Myocyte (in vitro differentiated cells): ENCODE results near the gene WDHD1. TPM values are rescaled to one million over a fixed set of nuclear protein-coding genes. Genes with fewer than 3 reads are reported as not detected.
A peak's percentile ranks its signal among the peaks of the same experiment; 100 is the strongest.
"Not testable (repeated sequence)": the region's sequence is repeated elsewhere in the genome, so short reads cannot be mapped to it uniquely, and the experiment has no call there.

ENCODE experiments used
- DNase-seq: peaks from one replicate; pipeline ENCODE4 v3.0.0-alpha.2; 2012; ENCODE audit warnings: low read depth
- total RNA-seq: library from RNA; depleted of rRNA; stranded (reverse); fragments of >200 nt; gene quantifications from 2 replicates; pipeline ENCODE4 v1.2.3, GENCODE V29; 2014

Gene WDHD1
- total RNA-seq, 1 donor from 2014 or later, result 5.3 TPM

DNA sequence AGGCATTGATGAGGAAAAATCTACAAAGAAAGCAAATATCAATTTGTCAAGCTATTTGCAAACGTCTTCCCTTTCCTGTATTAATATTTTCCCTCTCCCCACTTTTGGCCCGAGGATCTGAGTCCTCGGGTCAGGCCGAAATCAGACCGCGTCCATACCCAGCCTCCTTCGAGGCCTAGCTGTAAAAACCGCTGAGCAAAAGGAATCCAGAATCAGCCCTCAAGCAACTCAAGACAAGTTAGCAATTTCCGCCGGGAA is 24.2 kb upstream of the WDHD1 start:
- DNase-seq, result no peak

DNA sequence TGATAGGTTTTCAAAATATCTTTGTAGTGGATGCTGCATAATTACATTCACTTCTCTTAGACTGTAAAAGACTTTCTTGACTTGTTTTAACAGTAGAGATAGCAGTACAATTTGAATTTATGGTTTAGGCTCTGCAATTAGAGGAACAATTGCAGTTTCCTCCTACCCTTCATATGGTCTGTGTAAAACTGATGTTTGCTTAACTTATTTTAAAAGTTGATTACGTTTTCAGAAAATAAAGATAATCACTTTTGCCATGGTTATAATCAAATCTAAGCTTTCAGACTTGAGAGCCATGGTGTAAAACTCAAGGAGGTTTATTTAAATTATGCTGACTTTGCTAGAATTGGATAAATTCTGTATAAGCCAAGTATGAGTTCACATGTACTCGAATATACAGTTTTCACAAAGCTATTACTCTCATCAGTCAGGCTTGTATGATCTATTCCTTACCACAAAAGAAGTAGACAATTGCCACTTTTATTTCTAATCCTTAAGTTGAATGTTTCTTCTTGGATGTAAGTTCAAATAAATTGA is 22.1 kb upstream of the WDHD1 start:
- DNase-seq, result no peak

DNA sequence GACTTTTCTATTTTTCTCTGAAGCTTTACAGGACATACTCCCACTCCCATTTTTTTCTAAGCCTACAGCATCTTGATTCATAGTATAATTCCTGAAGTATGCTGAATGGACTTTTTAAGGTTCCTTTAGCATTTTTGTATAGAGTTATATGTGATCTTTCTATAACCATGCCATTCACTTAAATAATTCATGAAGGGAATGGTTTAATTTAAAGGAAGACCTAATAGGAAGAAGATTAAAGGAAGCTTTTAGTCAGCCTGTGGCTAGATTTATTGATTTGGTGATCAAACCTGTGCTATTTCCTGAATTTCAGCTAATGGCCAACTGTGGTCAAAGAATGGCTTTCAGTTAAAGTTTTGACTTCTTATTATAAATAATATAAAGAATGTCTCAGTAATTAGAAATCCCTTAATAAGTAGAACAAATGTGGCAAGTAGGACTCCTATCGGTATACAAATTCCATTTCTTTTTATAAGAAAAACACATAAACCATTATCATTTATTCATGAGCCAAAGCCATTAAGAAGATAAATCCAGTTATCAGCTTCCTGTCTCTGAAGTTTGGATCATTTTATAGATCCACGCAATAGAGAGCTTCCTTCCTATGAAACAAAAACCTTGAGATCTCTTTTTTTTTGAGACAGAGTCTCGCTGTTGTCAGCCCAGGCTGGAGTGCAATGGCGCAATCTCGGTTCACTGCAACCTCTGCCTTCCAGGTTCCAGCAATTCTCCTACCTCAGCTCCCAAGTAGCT is 20.6 kb upstream of the WDHD1 start:
- no peak for DNase-seq

DNA sequence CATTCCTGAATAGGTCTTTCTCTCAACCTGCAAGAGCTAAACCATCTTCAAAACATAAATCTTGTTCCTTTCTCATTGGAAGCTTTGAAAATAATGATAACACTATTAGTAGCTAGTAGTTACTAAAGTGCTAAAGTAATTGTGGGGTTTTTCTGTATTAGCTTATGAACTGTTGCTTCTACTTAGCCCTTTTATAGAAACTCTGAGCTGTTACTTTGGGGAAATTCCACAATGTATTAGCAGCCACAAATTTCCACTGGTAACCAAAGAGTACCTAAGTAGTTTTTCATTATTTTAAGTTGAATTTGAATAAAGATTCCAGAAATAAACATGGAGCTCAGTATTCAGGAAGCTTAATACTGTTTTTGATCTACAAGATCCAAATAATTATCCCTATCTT is 18.2 kb upstream of the WDHD1 start:
- no peak for DNase-seq

DNA sequence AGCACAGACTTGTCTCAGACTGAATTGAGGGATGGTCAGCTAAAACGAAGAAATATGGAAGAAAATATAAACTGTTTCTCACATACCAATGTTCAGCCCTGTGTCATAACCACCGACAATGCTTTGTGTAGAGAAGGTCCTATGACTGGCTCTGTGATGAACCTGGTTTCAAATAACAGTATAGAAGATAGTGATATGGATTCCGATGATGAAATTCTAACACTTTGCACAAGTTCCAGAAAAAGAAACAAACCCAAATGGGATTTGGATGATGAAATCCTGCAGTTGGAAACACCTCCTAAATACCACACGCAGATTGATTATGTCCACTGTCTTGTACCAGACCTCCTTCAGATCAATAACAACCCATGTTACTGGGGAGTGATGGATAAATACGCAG is 16.6 kb upstream of the WDHD1 start:
- DNase-seq, result no peak

DNA sequence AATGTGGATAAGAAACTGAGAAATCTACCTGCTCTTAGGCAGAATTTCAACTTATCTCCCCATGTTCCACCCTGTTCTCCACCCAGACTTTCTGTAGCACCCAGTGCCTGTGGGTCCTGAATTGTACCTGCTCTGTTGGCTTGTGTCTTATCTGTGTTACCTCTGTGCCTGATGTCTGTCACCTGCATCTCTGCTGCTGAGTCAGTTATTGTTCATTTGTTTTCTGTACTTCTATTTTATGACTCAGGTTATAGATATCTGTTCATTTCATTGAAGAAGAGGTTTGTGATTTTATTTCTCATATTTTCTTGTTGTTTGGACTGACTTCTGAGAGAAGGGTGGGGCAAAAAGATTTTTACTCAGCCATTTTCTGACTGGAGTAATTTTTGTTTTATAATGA is 11.8 kb upstream of the WDHD1 start:
- no peak for DNase-seq

DNA sequence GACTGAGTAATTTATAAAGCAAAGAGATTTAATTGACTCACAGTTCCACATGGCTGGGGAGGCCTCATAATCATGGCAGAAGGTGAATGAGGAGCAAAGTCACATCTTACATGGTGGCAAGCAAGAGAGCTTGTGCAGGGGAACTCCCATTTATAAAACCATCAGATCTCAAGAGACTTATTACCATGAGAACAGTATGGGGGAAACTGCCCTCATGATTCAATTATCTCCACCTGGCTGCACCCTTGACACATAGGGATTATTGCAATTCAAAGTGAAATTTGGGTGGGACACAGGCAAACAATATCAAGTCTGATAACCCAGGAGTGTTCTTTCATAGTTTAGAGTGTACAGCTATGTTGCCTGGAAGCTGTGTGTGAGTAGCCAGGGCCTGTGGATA is 11.1 kb upstream of the WDHD1 start:
- DNase-seq, result not testable (repeated sequence)

DNA sequence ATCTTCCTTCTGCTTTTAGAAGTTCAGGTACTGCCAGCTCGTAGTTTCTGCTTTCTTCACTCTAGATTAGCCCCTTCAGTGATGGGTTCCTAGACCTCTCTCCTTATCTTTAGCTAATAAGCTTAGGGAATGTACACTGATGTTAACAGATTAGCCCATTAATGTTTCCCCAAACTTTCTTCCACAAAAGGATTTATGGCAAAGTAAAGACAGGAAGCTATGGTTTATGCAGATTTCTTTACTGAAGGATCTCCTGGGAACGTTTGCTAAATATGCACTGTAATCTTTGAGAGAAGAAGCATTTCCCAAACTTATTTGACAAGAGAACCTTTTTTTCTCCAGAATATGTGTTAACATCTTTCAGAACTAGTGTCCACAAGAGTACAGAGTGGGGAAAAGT is 4.3 kb upstream of the WDHD1 start:
- no peak for DNase-seq

DNA sequence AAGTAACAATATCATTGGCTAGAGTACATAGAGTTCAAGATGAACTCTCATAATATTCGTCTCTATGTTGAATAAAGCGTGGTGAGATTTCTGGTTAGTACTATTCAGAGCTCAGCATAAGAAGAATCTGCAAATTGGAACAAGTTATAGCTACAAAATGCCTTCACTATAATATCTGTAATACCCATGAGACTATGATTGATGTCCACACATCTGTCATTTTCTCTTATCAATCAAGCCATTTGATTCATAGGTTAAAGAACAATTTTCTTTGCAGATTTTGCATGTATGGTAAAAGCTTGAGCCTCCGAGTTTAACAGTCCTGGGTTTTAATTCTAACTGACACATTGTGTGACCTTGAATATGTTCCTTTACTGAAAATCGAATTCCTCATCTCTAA is 1.6 kb upstream of the WDHD1 start:
- no peak for DNase-seq

DNA sequence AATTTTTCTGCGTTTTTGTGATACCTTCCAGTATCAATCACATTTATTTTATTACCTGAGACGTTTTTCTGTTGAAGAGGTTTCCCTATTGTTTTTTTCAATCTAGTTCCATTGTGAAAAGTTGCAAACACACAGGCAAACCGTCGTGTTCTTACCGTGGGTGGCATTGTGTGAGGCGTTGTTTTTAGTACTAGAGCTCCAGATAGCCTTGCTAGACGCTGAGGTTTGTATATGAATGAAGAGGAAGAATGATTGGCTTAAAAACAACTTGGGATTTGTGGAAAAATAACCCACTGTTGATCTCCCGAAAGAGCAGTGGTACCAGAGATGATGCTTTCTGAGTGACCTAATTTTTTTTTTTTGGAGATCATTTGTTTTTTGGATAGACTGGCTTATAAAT is 1.2 kb upstream of the WDHD1 start:
- peak; percentile 5 for DNase-seq

DNA sequence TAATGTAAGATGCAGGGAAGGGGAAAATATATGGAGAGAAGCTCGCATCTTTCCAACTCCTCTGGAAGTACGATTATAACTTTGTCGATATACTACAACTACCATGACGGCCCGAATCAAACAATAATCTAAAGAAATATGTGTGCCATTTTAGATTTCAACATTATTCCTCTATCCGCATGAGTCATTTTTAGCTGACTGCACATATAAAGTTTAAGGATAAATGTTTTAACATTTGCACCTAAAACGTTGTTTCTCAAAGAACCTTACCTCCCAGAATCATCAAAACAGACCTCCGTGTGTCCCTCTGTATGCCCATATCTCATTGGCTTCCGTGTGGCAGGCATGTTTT is 482 bp downstream of the WDHD1 start:
- DNase-seq, result no peak

DNA sequence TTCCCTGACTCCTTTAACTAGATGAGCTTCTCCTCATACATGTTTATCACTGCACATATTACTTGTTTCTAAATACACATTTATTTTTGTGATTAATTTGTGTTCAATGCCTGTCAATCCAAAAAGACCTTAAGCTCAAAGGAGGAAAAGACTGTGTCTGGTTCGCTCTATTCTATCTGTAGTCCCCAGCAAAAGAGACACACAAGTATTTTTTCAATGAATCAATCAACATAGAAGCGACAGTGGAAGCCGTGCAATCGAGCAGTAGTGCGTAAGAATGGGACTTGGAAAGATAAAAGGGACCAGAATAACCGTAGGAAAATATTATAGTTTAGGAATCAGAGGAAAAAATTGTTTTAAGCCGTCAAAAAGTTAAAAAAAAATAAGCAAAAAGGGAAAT is 951 bp downstream of the WDHD1 start:
- DNase-seq, result no peak

DNA sequence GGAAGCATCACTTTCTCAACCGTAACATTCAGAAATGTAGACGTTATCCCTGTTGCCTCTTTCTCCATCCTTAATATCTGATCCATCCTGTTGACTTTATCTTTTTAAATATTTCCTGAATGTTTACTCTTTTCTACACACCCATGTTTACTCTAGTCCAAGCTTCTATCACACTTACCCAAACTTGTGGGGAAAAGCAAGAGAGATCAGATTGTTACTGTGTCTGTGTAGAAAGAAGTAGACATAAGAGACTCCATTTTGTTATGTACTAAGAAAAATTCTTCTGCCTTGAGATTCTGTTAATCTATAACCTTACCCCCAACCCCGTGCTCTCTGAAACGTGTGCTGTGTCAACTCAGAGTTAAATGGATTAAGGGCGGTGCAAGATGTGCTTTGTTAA is 2.5 kb downstream of the WDHD1 start:
- not testable (repeated sequence) for DNase-seq

DNA sequence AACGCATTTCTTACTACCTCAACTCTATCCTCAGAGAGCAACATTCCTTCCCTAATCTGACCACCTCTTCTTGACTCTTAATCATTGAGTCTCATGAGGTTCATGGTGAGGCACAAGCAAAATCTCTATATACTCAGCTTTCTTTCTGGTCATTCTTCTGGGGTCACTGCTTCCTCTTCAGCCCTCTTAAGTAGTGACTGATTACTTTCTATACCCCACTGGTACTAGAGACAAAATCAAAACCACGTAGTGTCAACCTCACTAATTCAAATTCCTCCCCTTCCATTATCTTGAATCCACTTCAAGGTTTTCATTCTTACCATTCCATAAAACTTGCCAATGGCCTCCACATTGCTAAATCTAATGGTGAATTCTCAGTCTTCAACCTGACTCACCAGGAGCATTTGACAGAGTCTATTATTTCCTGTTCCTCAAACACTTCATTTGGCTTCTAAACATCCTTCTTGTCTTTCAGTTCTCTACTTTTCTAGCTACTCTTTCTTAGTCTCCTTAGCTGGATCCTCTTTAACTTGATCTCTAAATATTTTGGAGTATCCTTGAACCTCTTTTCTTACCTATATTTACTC is 6.8 kb downstream of the WDHD1 start:
- no peak for DNase-seq

DNA sequence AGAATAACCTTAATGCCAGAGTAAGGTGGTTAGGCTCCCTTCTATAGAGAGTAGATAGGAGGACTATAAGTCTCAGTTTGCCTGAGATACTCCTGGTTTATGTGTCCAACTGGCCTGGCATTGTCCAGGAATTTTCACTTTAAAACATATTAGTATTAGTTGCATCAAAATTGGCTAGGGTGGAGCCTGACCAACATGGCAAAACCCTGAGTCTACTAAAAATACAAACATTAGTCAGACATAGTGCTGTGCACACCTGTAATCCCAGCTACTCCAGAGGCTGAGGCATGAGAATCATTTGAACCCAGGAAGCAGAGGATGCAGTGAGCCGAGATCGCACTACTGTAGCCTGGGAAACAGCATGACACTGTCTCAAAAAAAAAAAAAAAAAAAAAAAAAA is 11.9 kb downstream of the WDHD1 start:
- DNase-seq, result no peak

DNA sequence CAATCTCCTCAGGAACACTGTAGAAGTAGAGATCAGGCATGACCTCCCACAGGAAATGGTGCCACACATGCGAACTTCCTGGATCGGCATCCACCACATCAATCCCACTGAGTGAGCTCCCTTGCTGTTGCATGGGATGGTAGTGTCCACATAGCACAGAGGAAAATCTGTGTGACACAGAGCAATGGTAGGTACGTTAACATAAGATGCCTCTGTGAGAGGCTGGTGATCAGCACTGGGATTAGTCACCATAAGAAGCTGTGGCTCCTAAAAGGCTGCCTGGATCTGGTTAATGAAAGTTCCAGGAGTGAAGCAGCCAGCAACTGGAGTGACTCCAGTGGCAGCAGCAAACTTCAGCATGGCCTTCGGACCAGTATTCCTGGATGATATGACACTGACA is 21.8 kb downstream of the WDHD1 start:
- DNase-seq, result no peak

DNA sequence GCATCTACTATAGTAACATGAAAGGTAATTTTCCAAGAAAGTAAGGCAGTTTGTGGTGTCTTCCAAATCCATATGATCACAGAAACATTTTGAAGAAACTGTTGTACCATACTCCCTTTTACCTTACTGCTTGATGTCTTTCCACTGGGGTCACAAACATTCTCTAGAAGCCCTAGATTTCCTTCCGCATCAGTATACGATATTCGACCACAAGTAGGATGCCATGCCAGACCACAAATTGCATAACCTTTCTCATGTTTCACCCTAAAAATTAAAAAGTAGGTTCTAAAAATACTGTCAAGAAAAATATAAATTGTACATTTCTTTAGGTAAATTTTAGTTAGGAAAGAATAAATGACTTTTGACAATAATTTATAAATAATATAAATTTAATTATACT is 26.5 kb downstream of the WDHD1 start:
- DNase-seq, result peak; percentile 24

DNA sequence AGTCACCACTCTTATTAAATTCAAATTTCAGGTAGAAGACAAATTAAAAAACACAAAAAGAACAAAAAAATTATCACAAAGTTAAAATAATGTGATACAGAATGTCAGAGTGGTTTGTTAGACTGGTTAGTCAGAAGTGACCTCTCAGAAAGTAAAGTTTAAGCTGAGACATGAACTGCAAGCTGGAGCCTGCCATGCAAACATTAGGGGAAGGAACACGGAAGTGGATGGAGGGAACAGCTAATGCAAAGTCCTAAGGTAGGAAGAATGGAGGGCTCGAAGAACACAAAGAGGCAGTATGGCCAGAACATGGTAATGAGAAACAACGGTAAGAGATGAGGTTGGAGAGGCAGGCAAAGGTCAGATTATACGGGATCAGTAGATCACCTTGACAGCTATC is 41.7 kb downstream of the WDHD1 start:
- DNase-seq, result no peak

DNA sequence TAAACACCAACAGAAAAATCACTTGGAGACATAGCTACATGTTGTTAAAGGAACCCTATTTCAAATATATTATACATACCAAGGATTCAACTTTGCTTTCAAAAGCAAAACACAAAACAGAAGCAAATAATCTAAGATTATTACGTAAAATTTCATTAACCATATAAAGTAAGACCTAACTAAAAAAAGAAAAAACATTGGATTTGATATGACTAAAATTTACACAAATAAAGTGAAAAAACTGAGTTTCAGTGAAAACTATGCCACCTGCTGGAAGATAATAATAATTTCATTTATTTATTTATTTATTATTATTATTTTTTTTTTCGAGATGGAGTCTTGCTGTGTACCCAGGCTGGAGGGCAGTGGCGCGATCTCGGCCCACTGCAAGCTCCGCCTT is 45.2 kb downstream of the WDHD1 start:
- peak; percentile 14 for DNase-seq

DNA sequence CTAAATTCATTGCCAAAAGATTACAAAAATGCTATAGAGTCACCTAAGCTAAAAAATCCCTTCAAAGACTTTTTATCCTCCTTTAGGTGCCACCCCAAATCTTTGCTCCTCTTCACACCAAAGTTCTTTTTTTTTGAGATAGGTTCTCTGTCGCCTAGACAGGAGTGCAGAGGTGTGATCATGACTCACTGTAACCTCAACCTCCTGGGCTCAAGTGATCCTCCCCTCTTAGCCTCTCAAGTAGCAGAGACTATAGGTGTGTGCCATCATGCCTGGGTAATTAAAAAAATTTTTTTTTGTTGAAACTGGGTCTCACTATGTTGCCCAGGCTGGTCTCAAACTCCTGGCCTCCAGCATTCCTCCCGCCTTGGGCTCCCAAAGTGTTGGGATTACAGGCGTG is 47.9 kb downstream of the WDHD1 start:
- DNase-seq, result no peak

DNA sequence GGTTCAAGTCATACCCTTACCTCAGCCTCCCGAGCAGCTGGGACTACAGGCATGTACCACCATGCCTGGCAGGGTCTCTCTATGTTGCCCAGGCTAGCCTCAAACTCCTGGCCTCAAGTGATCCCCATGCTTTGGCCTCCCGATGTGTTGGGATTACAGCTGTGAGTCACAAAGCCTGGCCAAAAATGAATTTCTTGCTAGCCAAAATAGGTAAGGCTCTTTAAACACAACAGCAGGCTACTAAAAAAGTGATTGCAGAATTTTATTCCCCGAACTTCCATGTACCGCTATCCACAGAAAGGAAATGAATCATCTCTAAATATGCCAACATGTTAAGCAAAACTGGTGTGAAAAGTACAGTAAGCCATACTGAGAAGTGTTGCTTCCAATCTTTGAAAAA is 50.6 kb downstream of the WDHD1 start:
- peak; percentile 57 for DNase-seq

DNA sequence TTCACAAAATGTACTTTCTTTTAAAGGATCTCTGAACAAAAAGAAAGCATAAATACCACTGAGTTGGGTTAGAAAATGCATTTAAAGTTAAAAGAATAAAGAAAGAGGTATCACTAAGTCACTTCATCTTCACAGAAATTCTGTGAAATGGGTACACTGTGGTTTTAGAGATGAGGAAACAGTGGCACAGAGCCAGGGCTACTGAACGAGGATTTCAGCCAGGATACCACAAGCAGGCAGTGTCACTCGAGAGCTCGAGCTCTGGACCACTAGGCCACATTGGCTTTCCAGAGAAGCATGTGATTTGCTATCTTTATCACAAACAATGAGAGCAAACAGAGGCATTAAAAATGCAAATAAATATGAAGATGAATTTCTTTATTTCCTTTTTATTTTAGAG is 51.0 kb downstream of the WDHD1 start:
- DNase-seq, result peak; percentile 51

DNA sequence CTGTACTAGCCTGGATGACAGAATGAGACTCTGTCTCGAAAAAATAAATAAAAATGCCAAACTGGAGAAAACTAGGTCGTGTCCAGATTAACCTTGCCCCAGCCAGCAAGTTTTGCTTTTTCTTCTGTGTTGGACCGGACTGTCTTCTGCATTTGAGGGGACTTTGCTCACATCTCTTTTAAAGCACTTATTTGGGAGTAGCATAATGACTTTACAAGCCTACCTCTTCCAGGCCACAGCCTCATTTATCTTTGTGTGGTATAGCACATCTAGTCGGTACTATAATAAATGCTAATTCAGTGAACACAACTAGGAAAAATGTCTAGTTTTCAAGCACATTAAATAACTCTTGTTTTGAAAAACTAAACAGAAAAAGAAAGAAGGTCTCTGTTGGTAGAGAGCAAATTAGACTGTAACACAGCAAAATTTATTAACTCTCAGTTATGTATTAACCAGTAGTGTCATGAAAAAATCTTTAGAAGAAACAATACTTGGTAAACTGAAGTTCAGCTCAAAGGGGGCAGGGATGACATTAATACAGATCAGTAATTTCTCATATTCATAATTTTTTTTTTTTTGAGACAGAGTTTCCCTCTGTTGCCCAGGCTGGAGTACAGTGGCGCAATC is 52.0 kb downstream of the WDHD1 start:
- no peak for DNase-seq
